ENCODE measurements around the gene WWC2. TPM values are rescaled to one million over a fixed set of nuclear protein-coding genes. Genes with fewer than 3 reads are reported as not detected.

WWC2 gene
- total RNA-seq, 1 experiment from 2014 or later, result 126 TPM

GRCh38 chr4:183132865-183133264 is 33.8 kb downstream of the WWC2 start:
- CTCF ChIA-PET, result interaction anchor here (0.6 kb wide), 2 partner anchors 19 to 120 kb away, joined by 3 to 4 read pairs; no protein-coding TSS in a partner anchor
- TF ChIP-seq JUN (CRISPR knock-in tag; IDR thresholded peaks at IDR 0.05), result no peak
- peak; percentile 69; the same call in 1 of the 2 replicates for TF ChIP-seq ZNF512 (CRISPR knock-in tag; IDR thresholded peaks at IDR 0.05; ENCODE audit: borderline replicate concordance)

GRCh38 chr4:183136855-183137254 is 37.8 kb downstream of the WWC2 start:
- Mint-ChIP-seq H3K4me1 (peaks cover 45% of the 10 kb centered on the region), H3K27me3 (ENCODE audit: low read depth) (no peaks in the 10 kb centered on the region), H3K27ac (no peak overlapping the region), H3K4me3 (no peak overlapping the region), H3K9me3 (no peaks in the 10 kb centered on the region), H3K36me3 (no peaks in the 10 kb centered on the region)
- CTCF ChIA-PET, result interaction anchor here (1.1 kb wide), 1 partner anchor 8 kb away, joined by 3 read pairs; no protein-coding TSS in a partner anchor
- POLR2A ChIA-PET, result no interaction called here
- DNase-seq (ENCODE audit: low spot score) (no peak), ATAC-seq (no peak)
- TF ChIP-seq NFYB (CRISPR knock-in tag; conservative IDR thresholded peaks at IDR 0.05; ENCODE audit: low read depth) (no peak), FOXK1 (CRISPR knock-in tag; IDR thresholded peaks at IDR 0.05) (no peak), IRF1 (CRISPR knock-in tag; IDR thresholded peaks at IDR 0.05) (no peak), ZNF121 (CRISPR knock-in tag; IDR thresholded peaks at IDR 0.05) (no peak), ZMAT4 (CRISPR knock-in tag; IDR thresholded peaks at IDR 0.05) (no peak), ETV6 (CRISPR knock-in tag; IDR thresholded peaks at IDR 0.05) (no peak)
- TF ChIP-seq, protein P1, sequence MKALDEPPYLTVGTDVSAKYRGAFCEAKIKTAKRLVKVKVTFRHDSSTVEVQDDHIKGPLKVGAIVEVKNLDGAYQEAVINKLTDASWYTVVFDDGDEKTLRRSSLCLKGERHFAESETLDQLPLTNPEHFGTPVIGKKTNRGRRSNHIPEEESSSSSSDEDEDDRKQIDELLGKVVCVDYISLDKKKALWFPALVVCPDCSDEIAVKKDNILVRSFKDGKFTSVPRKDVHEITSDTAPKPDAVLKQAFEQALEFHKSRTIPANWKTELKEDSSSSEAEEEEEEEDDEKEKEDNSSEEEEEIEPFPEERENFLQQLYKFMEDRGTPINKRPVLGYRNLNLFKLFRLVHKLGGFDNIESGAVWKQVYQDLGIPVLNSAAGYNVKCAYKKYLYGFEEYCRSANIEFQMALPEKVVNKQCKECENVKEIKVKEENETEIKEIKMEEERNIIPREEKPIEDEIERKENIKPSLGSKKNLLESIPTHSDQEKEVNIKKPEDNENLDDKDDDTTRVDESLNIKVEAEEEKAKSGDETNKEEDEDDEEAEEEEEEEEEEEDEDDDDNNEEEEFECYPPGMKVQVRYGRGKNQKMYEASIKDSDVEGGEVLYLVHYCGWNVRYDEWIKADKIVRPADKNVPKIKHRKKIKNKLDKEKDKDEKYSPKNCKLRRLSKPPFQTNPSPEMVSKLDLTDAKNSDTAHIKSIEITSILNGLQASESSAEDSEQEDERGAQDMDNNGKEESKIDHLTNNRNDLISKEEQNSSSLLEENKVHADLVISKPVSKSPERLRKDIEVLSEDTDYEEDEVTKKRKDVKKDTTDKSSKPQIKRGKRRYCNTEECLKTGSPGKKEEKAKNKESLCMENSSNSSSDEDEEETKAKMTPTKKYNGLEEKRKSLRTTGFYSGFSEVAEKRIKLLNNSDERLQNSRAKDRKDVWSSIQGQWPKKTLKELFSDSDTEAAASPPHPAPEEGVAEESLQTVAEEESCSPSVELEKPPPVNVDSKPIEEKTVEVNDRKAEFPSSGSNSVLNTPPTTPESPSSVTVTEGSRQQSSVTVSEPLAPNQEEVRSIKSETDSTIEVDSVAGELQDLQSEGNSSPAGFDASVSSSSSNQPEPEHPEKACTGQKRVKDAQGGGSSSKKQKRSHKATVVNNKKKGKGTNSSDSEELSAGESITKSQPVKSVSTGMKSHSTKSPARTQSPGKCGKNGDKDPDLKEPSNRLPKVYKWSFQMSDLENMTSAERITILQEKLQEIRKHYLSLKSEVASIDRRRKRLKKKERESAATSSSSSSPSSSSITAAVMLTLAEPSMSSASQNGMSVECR (CRISPR knock-in tag; IDR thresholded peaks at IDR 0.05; ENCODE audit: borderline replicate concordance), result no peak
- TF ChIP-seq, protein P2, sequence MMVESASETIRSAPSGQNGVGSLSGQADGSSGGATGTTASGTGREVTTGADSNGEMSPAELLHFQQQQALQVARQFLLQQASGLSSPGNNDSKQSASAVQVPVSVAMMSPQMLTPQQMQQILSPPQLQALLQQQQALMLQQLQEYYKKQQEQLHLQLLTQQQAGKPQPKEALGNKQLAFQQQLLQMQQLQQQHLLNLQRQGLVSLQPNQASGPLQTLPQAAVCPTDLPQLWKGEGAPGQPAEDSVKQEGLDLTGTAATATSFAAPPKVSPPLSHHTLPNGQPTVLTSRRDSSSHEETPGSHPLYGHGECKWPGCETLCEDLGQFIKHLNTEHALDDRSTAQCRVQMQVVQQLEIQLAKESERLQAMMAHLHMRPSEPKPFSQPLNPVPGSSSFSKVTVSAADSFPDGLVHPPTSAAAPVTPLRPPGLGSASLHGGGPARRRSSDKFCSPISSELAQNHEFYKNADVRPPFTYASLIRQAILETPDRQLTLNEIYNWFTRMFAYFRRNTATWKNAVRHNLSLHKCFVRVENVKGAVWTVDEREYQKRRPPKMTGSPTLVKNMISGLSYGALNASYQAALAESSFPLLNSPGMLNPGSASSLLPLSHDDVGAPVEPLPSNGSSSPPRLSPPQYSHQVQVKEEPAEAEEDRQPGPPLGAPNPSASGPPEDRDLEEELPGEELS (CRISPR knock-in tag; IDR thresholded peaks at IDR 0.05), result no peak

More at GRCh38 chr4:183132865-183133264, 33.8 kb downstream of the WWC2 start:
- POLR2A ChIA-PET, result interaction anchor here (0.7 kb wide), 1 partner anchor 22 kb away, joined by 3 read pairs; no protein-coding TSS in a partner anchor
- no peak for DNase-seq (ENCODE audit: low spot score)
- H3K27me3 Mint-ChIP-seq (ENCODE audit: low read depth), result no peaks in the 10 kb centered on the region
- H3K4me1 Mint-ChIP-seq, result peaks cover 43% of the 10 kb centered on the region
- no peaks in the 10 kb centered on the region for H3K36me3 Mint-ChIP-seq
- H3K4me3 Mint-ChIP-seq, result no peak overlapping the region
- peak overlapping the region; percentile 23; the same call in 1 of the 2 replicates for H3K27ac Mint-ChIP-seq
- H3K9me3 Mint-ChIP-seq, result no peaks in the 10 kb centered on the region
- ATAC-seq, result no peak

GRCh38 chr4:183139058-183139750 is 40.1 kb downstream of the WWC2 start:
- Mint-ChIP-seq H3K27ac (peak overlapping the region; percentile 67), H3K27me3 (ENCODE audit: low read depth) (no peaks in the 10 kb centered on the region), H3K4me3 (no peak overlapping the region), H3K36me3 (no peaks in the 10 kb centered on the region), H3K9me3 (no peaks in the 10 kb centered on the region), H3K4me1 (peaks cover 53% of the 10 kb centered on the region)
- POLR2A ChIA-PET, result no interaction called here
- TF ChIP-seq ZNF423 (CRISPR knock-in tag; IDR thresholded peaks at IDR 0.05) (no peak), ZNF396 (CRISPR knock-in tag; IDR thresholded peaks at IDR 0.05; ENCODE audit: borderline replicate concordance) (no peak), GRHL2 (CRISPR knock-in tag; IDR thresholded peaks at IDR 0.05; ENCODE audit: insufficient replicate concordance, severe bottlenecking) (no peak)
- ATAC-seq (no peak), DNase-seq (ENCODE audit: low spot score) (no peak)
- CTCF ChIA-PET, result no interaction called here
